ENCODE data around the gene SLC46A1. TPM values are rescaled to one million over a fixed set of nuclear protein-coding genes. Genes with fewer than 3 reads are reported as not detected.

The SLC46A1 gene
- total and polyA plus RNA-seq, 2 of the 13 experiments (the other 11 are each of a cell fraction or from before 2014, with no cell fraction given): 19.6 to 22.6 TPM

- FAIRE-seq (no peak), DNase-seq (ENCODE audit: low spot score) (no peak), ATAC-seq (no peak)
- H3K36me3 ChIP-seq (replicated peaks in 1 of 2; ENCODE audit: control insufficient read depth in 1 of 2, insufficient read depth in 2 of 2, low read length in 2 of 2): peaks cover 13 to 33% of the 10 kb centered on the region in 2 experiments
- ChIA-PET CTCF (ENCODE audit: low intra/inter-chr PET ratio, low total read pairs) (no interaction called here), POLR2A (interaction anchor here (1.6 kb wide), 1 partner anchor 32 kb away, joined by 6 read pairs; the partner anchor contains the start of gene VTN)
- H3K9ac ChIP-seq (ENCODE audit: insufficient read depth, low read depth, low read length): no peak overlapping the region
- no peaks in the 10 kb centered on the region; a peak in 1 of 5 replicates for H3K27me3 ChIP-seq (ENCODE audit: control insufficient read depth in 1 of 2, insufficient read depth in 2 of 2, low read length in 2 of 2)
- 64% methylated on average over 3 of the region's 3 CpGs for WGBS (ENCODE audit: low lambda C conversion rate)
- no peak overlapping the region for H3K27ac ChIP-seq (ENCODE audit: extremely low read length, insufficient read depth, low read length)
- no peak overlapping the region for H3K4me2 ChIP-seq (ENCODE audit: low read depth, low read length)
- no peak overlapping the region for H3K4me3 ChIP-seq (replicated peaks in 1 of 3; ENCODE audit: insufficient read depth in 1 of 3, low read depth in 2 of 3, low read length in 3 of 3)
- in situ Hi-C loops (cut with HindIII; ENCODE audit: extremely low pct_ligation_motif_present, low pct_unique_long_range_greater_than_20kb) (no loop called here), intact Hi-C loops (cut with micrococcal nuclease; ENCODE audit: unreplicated experiment) (no loop called here)
- H3K9me3 ChIP-seq (ENCODE audit: low read length): no peaks in the 10 kb centered on the region
- peaks cover 13% of the 10 kb centered on the region for H3K79me2 ChIP-seq (ENCODE audit: insufficient read depth, low read length)
- H4K20me1 ChIP-seq (ENCODE audit: insufficient read depth, low read length): no peaks in the 10 kb centered on the region
- H3K4me1 ChIP-seq (ENCODE audit: insufficient read depth, low read length): peaks cover 53% of the 10 kb centered on the region
- BruUV-seq (replicated peaks): no TSS peak
- H2AFZ ChIP-seq (ENCODE audit: low read length): no peak overlapping the region
- no peak for TF ChIP-seq SIX1 (CRISPR knock-in tag; IDR thresholded peaks at IDR 0.05; ENCODE audit: borderline replicate concordance)
- no peak for TF ChIP-seq MTA3 (CRISPR knock-in tag; IDR thresholded peaks at IDR 0.05)
- TF ChIP-seq AHR (CRISPR knock-in tag; IDR thresholded peaks at IDR 0.05): no peak
- TF ChIP-seq CEBPG (CRISPR knock-in tag; IDR thresholded peaks at IDR 0.05): no peak
- no peak for TF ChIP-seq SP2 (CRISPR knock-in tag; IDR thresholded peaks at IDR 0.05)
- TF ChIP-seq, protein P1, sequence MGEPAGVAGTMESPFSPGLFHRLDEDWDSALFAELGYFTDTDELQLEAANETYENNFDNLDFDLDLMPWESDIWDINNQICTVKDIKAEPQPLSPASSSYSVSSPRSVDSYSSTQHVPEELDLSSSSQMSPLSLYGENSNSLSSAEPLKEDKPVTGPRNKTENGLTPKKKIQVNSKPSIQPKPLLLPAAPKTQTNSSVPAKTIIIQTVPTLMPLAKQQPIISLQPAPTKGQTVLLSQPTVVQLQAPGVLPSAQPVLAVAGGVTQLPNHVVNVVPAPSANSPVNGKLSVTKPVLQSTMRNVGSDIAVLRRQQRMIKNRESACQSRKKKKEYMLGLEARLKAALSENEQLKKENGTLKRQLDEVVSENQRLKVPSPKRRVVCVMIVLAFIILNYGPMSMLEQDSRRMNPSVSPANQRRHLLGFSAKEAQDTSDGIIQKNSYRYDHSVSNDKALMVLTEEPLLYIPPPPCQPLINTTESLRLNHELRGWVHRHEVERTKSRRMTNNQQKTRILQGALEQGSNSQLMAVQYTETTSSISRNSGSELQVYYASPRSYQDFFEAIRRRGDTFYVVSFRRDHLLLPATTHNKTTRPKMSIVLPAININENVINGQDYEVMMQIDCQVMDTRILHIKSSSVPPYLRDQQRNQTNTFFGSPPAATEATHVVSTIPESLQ (CRISPR knock-in tag; conservative IDR thresholded peaks at IDR 0.05): no peak
- TF ChIP-seq, protein P2, sequence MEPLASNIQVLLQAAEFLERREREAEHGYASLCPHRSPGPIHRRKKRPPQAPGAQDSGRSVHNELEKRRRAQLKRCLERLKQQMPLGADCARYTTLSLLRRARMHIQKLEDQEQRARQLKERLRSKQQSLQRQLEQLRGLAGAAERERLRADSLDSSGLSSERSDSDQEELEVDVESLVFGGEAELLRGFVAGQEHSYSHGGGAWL (CRISPR knock-in tag; IDR thresholded peaks at IDR 0.05): no peak
- TF ChIP-seq U2AF1 (optimal IDR thresholded peaks at IDR 0.05; ENCODE audit: low read depth, low read length): no peak
- TF ChIP-seq ZNF709 (CRISPR knock-in tag; IDR thresholded peaks at IDR 0.05): no peak
- no peak for TF ChIP-seq ZNF574 (CRISPR knock-in tag; IDR thresholded peaks at IDR 0.05)
- no peak for TF ChIP-seq ZNF530 (CRISPR knock-in tag; IDR thresholded peaks at IDR 0.05; ENCODE audit: low read depth)
- TF ChIP-seq, protein P3, sequence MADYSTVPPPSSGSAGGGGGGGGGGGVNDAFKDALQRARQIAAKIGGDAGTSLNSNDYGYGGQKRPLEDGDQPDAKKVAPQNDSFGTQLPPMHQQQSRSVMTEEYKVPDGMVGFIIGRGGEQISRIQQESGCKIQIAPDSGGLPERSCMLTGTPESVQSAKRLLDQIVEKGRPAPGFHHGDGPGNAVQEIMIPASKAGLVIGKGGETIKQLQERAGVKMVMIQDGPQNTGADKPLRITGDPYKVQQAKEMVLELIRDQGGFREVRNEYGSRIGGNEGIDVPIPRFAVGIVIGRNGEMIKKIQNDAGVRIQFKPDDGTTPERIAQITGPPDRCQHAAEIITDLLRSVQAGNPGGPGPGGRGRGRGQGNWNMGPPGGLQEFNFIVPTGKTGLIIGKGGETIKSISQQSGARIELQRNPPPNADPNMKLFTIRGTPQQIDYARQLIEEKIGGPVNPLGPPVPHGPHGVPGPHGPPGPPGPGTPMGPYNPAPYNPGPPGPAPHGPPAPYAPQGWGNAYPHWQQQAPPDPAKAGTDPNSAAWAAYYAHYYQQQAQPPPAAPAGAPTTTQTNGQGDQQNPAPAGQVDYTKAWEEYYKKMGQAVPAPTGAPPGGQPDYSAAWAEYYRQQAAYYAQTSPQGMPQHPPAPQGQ (CRISPR knock-in tag; IDR thresholded peaks at IDR 0.05; ENCODE audit: borderline replicate concordance): no peak
- TF ChIP-seq TERF1 (CRISPR knock-in tag; IDR thresholded peaks at IDR 0.05): no peak
- TF ChIP-seq POLR2A (IDR thresholded peaks at IDR 0.05; ENCODE audit: insufficient read depth in 1 of 2, low read depth in 2 of 2, low read length in 2 of 2): no peak
- no peak for TF ChIP-seq MBD4 (IDR thresholded peaks at IDR 0.05; ENCODE audit: borderline replicate concordance, low read length)
- TF ChIP-seq RFX1 (IDR thresholded peaks at IDR 0.05): no peak
- TF ChIP-seq ZBTB37 (CRISPR knock-in tag; IDR thresholded peaks at IDR 0.05): no peak
Observed at GRCh38 chr17:28402224-28402630, 3.8 kb downstream of the SLC46A1 start.
